Right lobe of liver (tissue), 6 donors: ENCODE data around the gene PRKD3. TPM values are rescaled to one million over a fixed set of nuclear protein-coding genes. Genes with fewer than 3 reads are reported as not detected.

Experiments
- ATAC-seq, 4 donors: fragments of 200-7000 bp; cut with Tn5 transposase; one replicate each; pipeline ENCODE4 v1.9.1; 2020; ENCODE audit warnings: mild to moderate bottlenecking in 4 of 4, moderate library complexity in 4 of 4
- DNase-seq, 3 donors: peaks; one replicate each; pipeline ENCODE4 v3.0.0-alpha.2; 2020
- H3K27ac ChIP-seq, 3 donors: fragments of 200-600 bp; one replicate each; pipeline ENCODE4 v1.8.0; 2022
- H3K27me3 ChIP-seq, 2 donors: fragments of 200-600 bp; one replicate each; pipeline ENCODE4 v1.8.0; 2022
- H3K36me3 ChIP-seq, 4 donors: fragments of 200-600 bp; sonication (generic) in 1 of 4; one replicate each; pipeline versions ENCODE4 v1.5.1 to v1.8.0; 2017 to 2022; ENCODE audit warnings: control low read depth in 1 of 4
- H3K4me1 ChIP-seq, 4 donors: fragments of 200-600 bp; sonication (generic) in 1 of 4; one replicate each; pipeline versions ENCODE4 v1.5.1 to v1.8.0; 2017 to 2022; ENCODE audit warnings: control low read depth in 1 of 4
- H3K4me3 ChIP-seq, 3 donors: fragments of 200-600 bp; one replicate each; pipeline ENCODE4 v1.8.0; 2022
- H3K9me3 ChIP-seq, 4 donors: fragments of 200-600 bp; sonication (generic) in 1 of 4; one replicate each; pipeline versions ENCODE4 v1.5.1 to v1.8.0; 2017 to 2022; ENCODE audit warnings: control low read depth in 1 of 4
- CTCF ChIP-seq, 4 donors: fragments of 200-600 bp in 3 of 4; fragments of 450-650 bp in 1 of 4; IDR thresholded peaks; one replicate each; pipeline versions ENCODE4 v1.5.1 to v1.8.0; 2016 to 2022; ENCODE audit warnings: antibody characterized with exemption in 4 of 4, mild to moderate bottlenecking in 2 of 4
- POLR2A ChIP-seq: fragments of 450-650 bp; IDR thresholded peaks from one replicate; pipeline ENCODE4 v1.6.1; 2017; ENCODE audit warnings: antibody characterized with exemption, mild to moderate bottlenecking
- WGBS: methylation state at CpG from one replicate; pipeline ENCODE4 v1.1.6; 2018; ENCODE audit warnings: low coverage, low lambda C conversion rate; ENCODE audit not compliant: insufficient coverage; ENCODE audit errors: missing lambda C conversion rate; 5-methylcytosine and 5-hydroxymethylcytosine counted together
- intact Hi-C, 2 donors: fragments of 100-400 bp; cut with DNase I; formaldehyde crosslinking; loops; one replicate each; pipeline versions ENCODE4 v1.11.2 to v1.14.1; 2022
- small RNA-seq, 2 experiments: library from RNA; depleted of rRNA; stranded (forward); fragments of <200 nt; gene quantifications; one replicate each; pipeline ENCODE3, GENCODE V24; 2016
- total RNA-seq, 6 experiments: library from RNA; depleted of rRNA in 2 of 6; stranded (reverse); fragments of >200 nt in 2 of 6; fragmentation: NEBNext Ultra II Directional in 3 of 6; extraction: Animal tissue kit (Norgen Biotek cat#: 25700) in 3 of 6; gene quantifications; one replicate each; pipeline versions ENCODE4 v1.1.0 to v1.2.4, GENCODE V29; 2016 to 2023
- donor health status: DM: no; HTN: yes; CAD: no.
- donor health status: DM: no; HTN: no; CAD: no.
- donor health status: DM: no; HTN: no; CAD: no.
- donor health status: DM: no; HTN: yes; CAD: no.
- donor health status: DM: no; HTN: yes; CAD: no.

PRKD3 gene
- total RNA-seq, 6 experiments from 2014 or later, result 8.4 to 15.2 (median 10.9) TPM

- intact Hi-C loops, result no loop called here
Measured at GRCh38 chr2:37283207-37283606, 41.4 kb downstream of the PRKD3 start.

GRCh38 chr2:37282746-37283145 is 41.9 kb downstream of the PRKD3 start:
- TF ChIP-seq POLR2A, result no peak
- no peak for TF ChIP-seq CTCF (IDR thresholded peaks at IDR 0.05)
- ATAC-seq, result no peak
- H3K4me1 ChIP-seq, result no peaks in the 10 kb centered on the region
- H3K4me3 ChIP-seq, result no peak overlapping the region
- no peak overlapping the region for H3K27ac ChIP-seq
- no peaks in the 10 kb centered on the region for H3K9me3 ChIP-seq
- H3K27me3 ChIP-seq, result no peaks in the 10 kb centered on the region
- intact Hi-C loops, result no loop called here
- WGBS, result 100% methylated on average over 2 of the region's 2 CpGs
- DNase-seq, result no peak
- H3K36me3 ChIP-seq, result peaks cover 0 to 22% (median 0%) of the 10 kb centered on the region in 4 donors

More at GRCh38 chr2:37283207-37283606, 41.4 kb downstream of the PRKD3 start:
- Histone ChIP-seq H3K27ac (no peak overlapping the region), H3K9me3 (no peaks in the 10 kb centered on the region), H3K36me3 (peaks cover 0 to 22% (median 0%) of the 10 kb centered on the region in 4 donors), H3K27me3 (no peaks in the 10 kb centered on the region), H3K4me3 (no peak overlapping the region), H3K4me1 (no peaks in the 10 kb centered on the region)
- no peak for DNase-seq
- no peak for ATAC-seq
- TF ChIP-seq CTCF (IDR thresholded peaks at IDR 0.05), result no peak
- TF ChIP-seq POLR2A, result no peak
- 95% methylated on average over 2 of the region's 2 CpGs for WGBS

GRCh38 chr2:37281916-37282315 is 42.7 kb downstream of the PRKD3 start:
- no peak overlapping the region for H3K4me3 ChIP-seq
- no peaks in the 10 kb centered on the region for H3K4me1 ChIP-seq
- no peak for DNase-seq
- TF ChIP-seq CTCF (IDR thresholded peaks at IDR 0.05), result peak in 1 of 4 donors; percentile 4
- no peak for TF ChIP-seq POLR2A
- H3K36me3 ChIP-seq, result peaks cover 0 to 26% (median 0%) of the 10 kb centered on the region in 4 donors
- WGBS, result 92% methylated on average over 1 of the region's 1 CpG
- no peaks in the 10 kb centered on the region for H3K27me3 ChIP-seq
- H3K27ac ChIP-seq, result no peak overlapping the region
- no peaks in the 10 kb centered on the region for H3K9me3 ChIP-seq
- ATAC-seq, result no peak
- intact Hi-C loops, result no loop called here

GRCh38 chr2:37276291-37276690 is 48.3 kb downstream of the PRKD3 start:
- no peak overlapping the region for H3K4me3 ChIP-seq
- no peaks in the 10 kb centered on the region for H3K4me1 ChIP-seq
- TF ChIP-seq POLR2A (no peak), CTCF (IDR thresholded peaks at IDR 0.05) (no peak)
- ATAC-seq, result no peak
- peaks cover 0 to 45% (median 7%) of the 10 kb centered on the region in 4 donors for H3K36me3 ChIP-seq
- intact Hi-C loops, result no loop called here
- H3K27me3 ChIP-seq, result no peaks in the 10 kb centered on the region
- no peak for DNase-seq
- H3K9me3 ChIP-seq, result no peaks in the 10 kb centered on the region
- no peak overlapping the region for H3K27ac ChIP-seq
- 83% methylated on average over 2 of the region's 2 CpGs for WGBS

Small RNAs within 50 kb of the gene (small RNA-seq; reads per million reads assigned to genes)
- gene RNU6-939P, result 0 reads per million in 2 experiments

Other genes with a start within 250 kb of the PRKD3 start
- 10 to 100 TPM in 3 of 6 experiments, 1 to 10 TPM in 3; 7.7 to 11.7 (median 9.2) TPM for gene HEATR5B, start 240.5 kb downstream of the PRKD3 start, total RNA-seq
- 1 to 10 TPM; 2.5 to 4.2 (median 3.4) TPM for gene GPATCH11, start 240.3 kb downstream of the PRKD3 start, total RNA-seq
- 10 to 100 TPM; 10.2 to 19.0 (median 13.3) TPM for gene EIF2AK2, start 167.9 kb downstream of the PRKD3 start, total RNA-seq
- not detected for gene SULT6B1, start 136.2 kb downstream of the PRKD3 start, total RNA-seq
- gene CEBPZOS, start 128.3 kb downstream of the PRKD3 start, total RNA-seq, result 10 to 100 TPM; 10.7 to 26.6 (median 18.1) TPM
- gene CEBPZ, start 93.2 kb downstream of the PRKD3 start, total RNA-seq, result 10 to 100 TPM; 13.3 to 29.3 (median 20.0) TPM
- gene NDUFAF7, start 93.2 kb downstream of the PRKD3 start, total RNA-seq, result 10 to 100 TPM in 3 of 6 experiments, 1 to 10 TPM in 3; 7.5 to 12.5 (median 10.1) TPM
- gene QPCT, start 19.8 kb upstream of the PRKD3 start, total RNA-seq, result 1 to 10 TPM in 3 of 6 experiments, under 1 TPM in 3; 0.55 to 1.5 (median 1.1) TPM